NT2/D1 (cell line): ENCODE results near the gene IFI27L1.

Experiments
- DNase-seq: peaks from one replicate; pipeline ENCODE4 v3.0.0-alpha.2; 2011; ENCODE audit warnings: low read depth, low spot score
- H3K27me3 ChIP-seq: 2 replicates; pipeline ENCODE4 v1.6.0; 2011; ENCODE audit warnings: mild to moderate bottlenecking; ENCODE audit not compliant: insufficient read length, insufficient read depth
- H3K36me3 ChIP-seq: 2 replicates; pipeline ENCODE4 v1.6.1; 2011; ENCODE audit warnings: mild to moderate bottlenecking, low read length, mixed read lengths; ENCODE audit not compliant: insufficient read depth, insufficient read length
- H3K4me1 ChIP-seq: 2 replicates; pipeline ENCODE4 v1.5.1; 2011; ENCODE audit not compliant: insufficient read depth, insufficient read length
- H3K4me3 ChIP-seq: 2 replicates; pipeline ENCODE4 v1.5.1; 2011; ENCODE audit warnings: low read depth; ENCODE audit not compliant: insufficient read length
- H3K9ac ChIP-seq: 2 replicates; pipeline ENCODE4 v1.6.0; 2011; ENCODE audit warnings: low read depth; ENCODE audit not compliant: insufficient read length
- H3K9me3 ChIP-seq: 2 replicates; pipeline ENCODE4 v1.5.1; 2011; ENCODE audit warnings: mild to moderate bottlenecking, low read length; ENCODE audit not compliant: insufficient read depth
- SUZ12 ChIP-seq: IDR thresholded peaks from 2 replicates; pipeline ENCODE4 v1.6.1; 2011; ENCODE audit not compliant: insufficient read length, insufficient read depth; ENCODE audit errors: extremely low read depth
- YY1 ChIP-seq: IDR thresholded peaks from 2 replicates; pipeline ENCODE4 v1.6.1; 2011; ENCODE audit not compliant: insufficient read length, insufficient read depth
- ZNF274 ChIP-seq: IDR thresholded peaks from 2 replicates; pipeline ENCODE4 v1.6.1; 2011; ENCODE audit warnings: mild to moderate bottlenecking, low read depth, low read length

The IFI27L1 gene

DNA sequence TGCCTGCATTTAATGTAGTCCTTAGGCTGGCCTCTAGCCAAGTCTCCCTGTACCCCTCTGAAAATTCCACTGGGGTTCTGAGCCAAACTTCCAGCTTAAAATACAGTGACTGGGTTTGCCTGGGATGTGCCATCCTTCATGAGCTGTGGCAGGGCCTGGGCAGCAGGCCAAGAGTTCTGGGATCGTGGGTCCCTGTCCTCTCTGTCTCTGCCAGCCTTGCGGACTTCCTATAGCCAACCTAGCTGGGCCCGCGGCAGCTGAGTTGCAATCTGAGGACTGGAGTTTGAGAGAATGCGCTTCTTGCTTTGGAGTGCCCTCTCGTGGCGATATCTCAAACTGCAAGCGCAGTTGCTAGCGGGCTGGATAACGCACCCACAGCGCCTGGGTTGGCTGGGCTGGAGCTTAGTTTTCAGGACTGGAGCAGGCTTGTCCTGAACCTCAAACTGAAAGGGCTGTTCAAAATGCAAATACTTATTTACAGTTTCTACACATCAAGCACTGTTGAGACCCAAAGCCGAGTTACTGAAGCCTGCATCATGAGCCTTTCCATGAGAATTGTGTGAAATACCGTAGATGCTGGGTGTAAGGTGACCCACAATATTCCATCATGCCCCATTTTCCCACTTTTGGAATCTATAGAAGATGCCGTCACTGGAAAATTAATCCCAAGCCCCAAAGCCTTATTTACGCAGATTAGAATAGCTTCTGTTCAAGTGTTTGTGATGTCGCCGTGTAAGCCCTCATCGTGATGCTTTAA, 55.6 kb downstream of the IFI27L1 start:
- TF ChIP-seq SUZ12 (no peak), ZNF274 (no peak), YY1 (no peak)
- peak overlapping the region; percentile 21 for H3K9ac ChIP-seq
- peak; percentile 77 for DNase-seq

DNA sequence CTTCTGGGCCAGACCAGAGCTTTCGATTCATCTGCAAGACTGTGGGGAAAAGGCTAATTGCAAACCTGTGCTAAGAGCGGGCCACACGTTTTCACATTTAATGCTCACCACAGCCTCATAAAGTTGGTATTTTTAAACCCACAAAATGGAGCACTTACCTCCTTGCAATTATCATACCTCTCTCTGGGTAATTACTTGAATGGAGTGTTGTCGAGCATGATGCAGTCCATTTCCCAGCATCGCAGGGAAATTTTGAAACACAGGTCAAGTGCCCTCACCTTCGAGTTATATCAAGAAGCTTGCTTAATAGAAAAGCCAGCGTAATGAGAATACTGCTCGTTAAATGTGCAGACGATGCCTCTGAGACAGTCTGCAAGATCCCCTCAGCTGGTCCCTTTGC, 57.1 kb downstream of the IFI27L1 start:
- Histone ChIP-seq H3K9me3 (peaks cover 12% of the 10 kb centered on the region; the same call in 1 of the 2 replicates), H3K36me3 (no peaks in the 10 kb centered on the region), H3K4me1 (peaks cover 7% of the 10 kb centered on the region), H3K4me3 (no peak overlapping the region), H3K9ac (no peak overlapping the region), H3K27me3 (no peaks in the 10 kb centered on the region)
- no peak for DNase-seq
- TF ChIP-seq YY1 (no peak), ZNF274 (no peak), SUZ12 (no peak)

More for the DNA sequence above, 55.6 kb downstream of the IFI27L1 start:
- Histone ChIP-seq H3K36me3 (no peaks in the 10 kb centered on the region), H3K4me1 (peaks cover 7% of the 10 kb centered on the region), H3K9me3 (peaks cover 12% of the 10 kb centered on the region; the same call in 1 of the 2 replicates), H3K4me3 (no peak overlapping the region), H3K27me3 (no peaks in the 10 kb centered on the region)

DNA sequence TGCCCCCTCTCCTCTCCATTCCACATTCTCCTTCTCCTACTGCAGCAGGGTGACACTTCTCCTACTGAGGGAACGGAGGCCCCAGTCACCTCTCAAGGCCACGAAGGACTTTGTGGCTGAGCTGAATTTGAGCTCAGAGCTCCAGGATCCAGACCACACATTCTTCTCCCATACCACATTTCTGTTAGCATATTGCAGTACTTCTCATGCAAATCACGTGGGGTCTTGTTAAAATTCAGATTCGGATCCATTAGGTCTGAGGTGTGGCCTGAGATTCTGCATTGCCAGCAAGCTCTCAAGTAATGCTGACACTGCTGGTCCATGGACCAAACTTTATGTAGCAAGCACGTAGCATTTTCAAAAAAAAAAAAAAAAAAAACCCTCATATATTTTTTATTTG, 57.9 kb downstream of the IFI27L1 start:
- H3K4me1 ChIP-seq: peaks cover 7% of the 10 kb centered on the region
- H3K9ac ChIP-seq: no peak overlapping the region
- H3K9me3 ChIP-seq: peaks cover 12% of the 10 kb centered on the region; the same call in 1 of the 2 replicates
- H3K36me3 ChIP-seq: no peaks in the 10 kb centered on the region
- H3K4me3 ChIP-seq: no peak overlapping the region
- no peak for DNase-seq
- H3K27me3 ChIP-seq: no peaks in the 10 kb centered on the region
- TF ChIP-seq SUZ12 (no peak), ZNF274 (no peak), YY1 (no peak)

DNA sequence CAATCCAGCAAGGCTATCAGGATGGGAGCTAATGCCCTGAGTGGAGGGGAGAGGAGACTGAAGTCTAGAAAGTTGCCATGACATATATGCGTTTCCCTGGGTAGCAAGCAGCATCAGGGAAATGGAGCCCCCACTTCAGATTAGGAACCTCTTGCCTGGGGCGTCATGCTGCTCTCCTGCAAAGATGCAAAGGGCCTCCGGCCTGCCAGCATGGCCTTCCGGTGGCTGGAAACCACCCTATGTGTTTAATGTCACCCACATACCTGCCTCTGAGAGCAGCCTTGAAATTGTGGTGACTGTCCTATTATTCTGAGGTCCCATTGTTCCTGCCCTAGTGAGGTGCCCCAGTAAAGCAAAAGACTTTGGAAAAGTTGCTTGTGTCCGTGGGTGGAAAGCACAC, 58.3 kb downstream of the IFI27L1 start:
- no peak for TF ChIP-seq YY1
- TF ChIP-seq SUZ12: no peak
- Histone ChIP-seq H3K9ac (no peak overlapping the region), H3K36me3 (no peaks in the 10 kb centered on the region), H3K4me1 (peaks cover 7% of the 10 kb centered on the region), H3K27me3 (no peaks in the 10 kb centered on the region), H3K9me3 (peaks cover 12% of the 10 kb centered on the region; the same call in 1 of the 2 replicates), H3K4me3 (no peak overlapping the region)
- no peak for DNase-seq

DNA sequence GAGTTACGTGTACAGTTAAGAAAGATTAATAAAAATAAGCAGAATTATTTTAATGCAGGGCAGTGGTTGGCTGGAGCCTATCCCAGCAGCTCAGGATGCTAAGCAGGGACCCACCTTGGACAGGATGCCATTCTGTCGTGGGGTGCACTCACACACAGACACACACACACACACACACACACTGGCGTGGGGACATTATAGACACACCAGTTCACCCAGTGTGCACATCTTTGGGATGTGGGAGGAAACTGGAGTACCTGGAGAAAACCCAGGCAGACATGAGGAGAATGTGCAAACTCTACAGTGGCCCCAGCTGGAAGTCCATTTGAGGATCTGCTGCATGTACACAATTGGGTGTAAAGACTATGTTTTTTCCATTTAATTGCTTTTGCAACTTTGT, 61.1 kb downstream of the IFI27L1 start:
- Histone ChIP-seq H3K9me3 (no peaks in the 10 kb centered on the region), H3K4me3 (no peak overlapping the region), H3K4me1 (peaks cover 9% of the 10 kb centered on the region), H3K9ac (no peak overlapping the region), H3K36me3 (no peaks in the 10 kb centered on the region), H3K27me3 (no peaks in the 10 kb centered on the region)
- no peak for DNase-seq
- TF ChIP-seq ZNF274 (no peak), SUZ12 (no peak), YY1 (no peak)

DNA sequence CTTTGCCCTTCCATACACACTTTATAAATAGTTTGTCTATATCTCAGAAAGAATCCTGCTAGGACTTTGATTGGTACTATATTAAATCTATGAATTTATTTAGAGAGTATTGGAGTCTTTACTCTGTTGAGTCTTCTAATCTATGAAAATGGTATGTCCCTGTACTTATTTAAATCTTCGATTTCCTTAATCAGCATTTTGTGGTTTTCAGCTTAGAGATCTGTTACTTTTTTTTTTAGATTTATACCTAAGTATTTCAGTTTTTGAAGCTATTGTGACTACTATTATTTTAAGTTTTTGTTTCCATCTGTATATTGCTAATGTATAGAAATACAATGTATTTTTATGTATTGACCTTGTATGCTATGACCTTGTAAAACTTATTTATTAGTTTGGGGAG, 61.7 kb downstream of the IFI27L1 start:
- H3K4me1 ChIP-seq: peaks cover 9% of the 10 kb centered on the region
- no peaks in the 10 kb centered on the region for H3K9me3 ChIP-seq
- H3K9ac ChIP-seq: no peak overlapping the region
- H3K36me3 ChIP-seq: no peaks in the 10 kb centered on the region
- DNase-seq: no peak
- no peak overlapping the region for H3K4me3 ChIP-seq
- H3K27me3 ChIP-seq: no peaks in the 10 kb centered on the region
- TF ChIP-seq ZNF274 (no peak), YY1 (no peak), SUZ12 (no peak)

DNA sequence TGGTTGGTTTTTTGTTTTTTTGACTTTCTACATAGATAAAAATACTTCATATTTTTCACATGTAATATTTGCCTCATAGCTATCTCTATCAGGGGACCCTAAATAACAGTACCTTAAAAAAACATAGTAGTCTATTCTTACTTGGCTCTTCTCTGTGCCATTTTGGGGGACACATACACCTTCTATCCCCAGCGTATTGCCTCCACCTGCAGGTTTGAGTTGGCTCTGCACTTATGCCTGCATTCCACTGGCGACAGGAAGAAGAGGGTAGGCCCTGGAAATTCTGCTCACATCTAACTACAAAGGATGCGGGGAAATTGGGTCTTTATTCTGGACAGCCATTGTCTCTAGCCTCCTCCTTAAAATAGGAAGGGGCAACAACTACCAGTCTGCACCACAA, 62.1 kb downstream of the IFI27L1 start:
- no peaks in the 10 kb centered on the region for H3K27me3 ChIP-seq
- no peaks in the 10 kb centered on the region for H3K36me3 ChIP-seq
- H3K9me3 ChIP-seq: no peaks in the 10 kb centered on the region
- H3K9ac ChIP-seq: no peak overlapping the region
- H3K4me3 ChIP-seq: no peak overlapping the region
- no peak for TF ChIP-seq SUZ12
- no peak for TF ChIP-seq YY1
- TF ChIP-seq ZNF274: no peak
- no peak for DNase-seq
- H3K4me1 ChIP-seq: peaks cover 9% of the 10 kb centered on the region
